Epithelial cell of prostate (primary cell): Measurements from ENCODE around the gene DLG2.
"Not testable (repeated sequence)": the region's sequence is repeated elsewhere in the genome, so short reads cannot be mapped to it uniquely, and the experiment has no call there.

Experiments
- DNase-seq: peaks from one replicate; pipeline ENCODE4 v3.0.0-alpha.2; 2011; ENCODE audit warnings: low read depth, low spot score
- H3K27ac ChIP-seq: fragments of 450-650 bp; 2 replicates; pipeline ENCODE4 v1.5.1; 2017; ENCODE audit warnings: mild to moderate bottlenecking

The DLG2 gene

GRCh38 chr11:85647078-85647477, 19.9 kb upstream of the DLG2 start:
- no peak for DNase-seq
- peak overlapping the region; percentile 60 for H3K27ac ChIP-seq

- no peak for DNase-seq
- no peak overlapping the region for H3K27ac ChIP-seq
Observed at GRCh38 chr11:85643191-85643614, 16.1 kb upstream of the DLG2 start.

GRCh38 chr11:85634747-85635146, 7.6 kb upstream of the DLG2 start:
- no peak for DNase-seq
- H3K27ac ChIP-seq, result no peak overlapping the region

- peak overlapping the region; percentile 69 for H3K27ac ChIP-seq
- DNase-seq, result no peak
Observed at GRCh38 chr11:85628771-85629341, 1.7 kb upstream of the DLG2 start.

GRCh38 chr11:85627998-85628770, 1.0 kb upstream of the DLG2 start, which contains the start of gene TMEM126B:
TSS of gene TMEM126B (plus strand) at chr11:85628593. CDS start at chr11:85628608, 15 bp downstream.
- DNase-seq, result peak; percentile 85
- peak within 1 kb of the TSS; percentile 69 for H3K27ac ChIP-seq

- no peak for DNase-seq
- no peak overlapping the region for H3K27ac ChIP-seq
Observed at GRCh38 chr11:85626496-85626895, 648 bp downstream of the DLG2 start.

- DNase-seq, result no peak
- H3K27ac ChIP-seq, result no peak overlapping the region
Observed at GRCh38 chr11:85620256-85620655, 6.9 kb downstream of the DLG2 start.

- no peak for DNase-seq
- H3K27ac ChIP-seq, result no peak overlapping the region
Observed at GRCh38 chr11:85619499-85619898, 7.6 kb downstream of the DLG2 start.

- not testable (repeated sequence) for H3K27ac ChIP-seq, DNase-seq
Observed at GRCh38 chr11:85611643-85612042, 15.5 kb downstream of the DLG2 start.

- not testable (repeated sequence) for H3K27ac ChIP-seq, DNase-seq
Observed at GRCh38 chr11:85609286-85609685, 17.9 kb downstream of the DLG2 start.

- DNase-seq, H3K27ac ChIP-seq: not testable (repeated sequence)
Observed at GRCh38 chr11:85608621-85609020, 18.5 kb downstream of the DLG2 start.

- not testable (repeated sequence) for H3K27ac ChIP-seq, DNase-seq
Observed at GRCh38 chr11:85606237-85606636, 20.9 kb downstream of the DLG2 start.

- DNase-seq, result no peak
- H3K27ac ChIP-seq, result no peak overlapping the region
Observed at GRCh38 chr11:85603220-85603619, 23.9 kb downstream of the DLG2 start.

- no peak overlapping the region for H3K27ac ChIP-seq
- no peak for DNase-seq
Observed at GRCh38 chr11:85602526-85603213, 24.5 kb downstream of the DLG2 start.

GRCh38 chr11:85599083-85599482, 28.1 kb downstream of the DLG2 start:
- no peak overlapping the region for H3K27ac ChIP-seq
- no peak for DNase-seq

GRCh38 chr11:85596886-85597285, 30.3 kb downstream of the DLG2 start:
- DNase-seq, result no peak
- H3K27ac ChIP-seq, result no peak overlapping the region

- H3K27ac ChIP-seq, result no peak overlapping the region
- peak; percentile 18 for DNase-seq
Observed at GRCh38 chr11:85595285-85595884, 31.8 kb downstream of the DLG2 start.

- no peak for DNase-seq
- no peak overlapping the region for H3K27ac ChIP-seq
Observed at GRCh38 chr11:85590848-85591483, 36.2 kb downstream of the DLG2 start.

- no peak for DNase-seq
- H3K27ac ChIP-seq, result no peak overlapping the region
Observed at GRCh38 chr11:85589373-85589772, 37.8 kb downstream of the DLG2 start.

- DNase-seq, result no peak
Observed at GRCh38 chr11:85582111-85582510, 45.0 kb downstream of the DLG2 start.

More at GRCh38 chr11:85582111-85582510, 45.0 kb downstream of the DLG2 start:
- no peak overlapping the region for H3K27ac ChIP-seq
